ENCODE measurements around the gene CEP152.

CEP152 gene

DNA sequence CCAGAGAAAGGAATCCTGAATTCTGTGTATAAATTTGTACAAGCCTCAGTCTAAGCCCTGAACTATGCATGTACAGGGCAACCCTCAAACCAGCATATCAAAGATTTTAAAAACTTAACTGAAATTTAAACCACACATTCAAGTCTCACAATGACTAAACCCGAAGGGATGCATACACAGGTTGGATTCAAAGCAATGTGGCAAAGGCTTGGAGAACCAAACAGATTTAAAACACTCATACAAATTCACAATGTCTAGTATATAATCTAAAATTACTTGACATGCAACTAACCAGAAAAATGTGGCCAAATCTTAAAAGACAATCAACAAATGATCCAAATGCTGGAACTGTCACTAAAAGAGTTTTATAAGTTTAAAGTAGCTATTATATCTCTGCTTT is 36.4 kb downstream of the CEP152 start:
- FAIRE-seq (no peak), DNase-seq (ENCODE audit: low spot score) (no peak)

DNA sequence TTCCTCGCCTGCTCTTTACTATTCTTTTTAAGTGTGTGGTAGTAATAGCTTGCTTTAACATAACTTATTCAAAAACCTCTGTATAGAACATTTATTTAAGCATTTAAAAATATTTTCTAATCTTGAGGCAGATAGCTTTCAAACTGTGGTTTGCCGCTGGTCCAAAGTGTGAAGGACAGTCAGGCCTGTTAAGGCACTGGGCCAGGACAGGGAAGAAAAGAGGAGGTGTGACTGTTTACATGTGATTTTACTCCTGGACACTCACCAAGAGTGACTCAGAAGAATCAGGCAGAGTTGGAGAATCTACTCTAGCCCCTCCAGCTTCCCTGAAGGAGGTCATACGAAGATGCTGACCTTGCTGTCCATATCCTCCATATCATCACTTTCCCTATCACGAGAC is 44.7 kb downstream of the CEP152 start:
- DNase-seq (ENCODE audit: low spot score) = no peak
- no peak for FAIRE-seq

DNA sequence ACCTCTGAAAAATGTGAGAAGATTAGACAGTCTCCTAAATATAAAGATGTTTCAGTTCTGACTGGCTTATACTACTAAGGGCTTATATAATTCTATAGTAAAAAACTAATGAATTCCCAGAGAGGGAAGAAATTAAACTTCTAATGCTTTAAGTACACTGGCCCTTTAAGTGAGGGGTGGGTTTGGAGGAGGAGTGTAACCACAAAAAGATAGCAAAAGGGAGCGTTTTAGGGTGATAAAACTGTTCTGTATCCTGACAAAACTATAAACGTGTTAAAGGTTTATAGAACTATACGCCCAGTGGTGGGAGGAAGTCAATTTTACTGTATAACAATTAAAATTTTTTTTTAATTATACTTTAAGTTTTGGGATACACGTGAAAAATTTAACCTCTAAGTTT is 45.8 kb downstream of the CEP152 start:
- FAIRE-seq (no peak), DNase-seq (ENCODE audit: low spot score) (no peak)

DNA sequence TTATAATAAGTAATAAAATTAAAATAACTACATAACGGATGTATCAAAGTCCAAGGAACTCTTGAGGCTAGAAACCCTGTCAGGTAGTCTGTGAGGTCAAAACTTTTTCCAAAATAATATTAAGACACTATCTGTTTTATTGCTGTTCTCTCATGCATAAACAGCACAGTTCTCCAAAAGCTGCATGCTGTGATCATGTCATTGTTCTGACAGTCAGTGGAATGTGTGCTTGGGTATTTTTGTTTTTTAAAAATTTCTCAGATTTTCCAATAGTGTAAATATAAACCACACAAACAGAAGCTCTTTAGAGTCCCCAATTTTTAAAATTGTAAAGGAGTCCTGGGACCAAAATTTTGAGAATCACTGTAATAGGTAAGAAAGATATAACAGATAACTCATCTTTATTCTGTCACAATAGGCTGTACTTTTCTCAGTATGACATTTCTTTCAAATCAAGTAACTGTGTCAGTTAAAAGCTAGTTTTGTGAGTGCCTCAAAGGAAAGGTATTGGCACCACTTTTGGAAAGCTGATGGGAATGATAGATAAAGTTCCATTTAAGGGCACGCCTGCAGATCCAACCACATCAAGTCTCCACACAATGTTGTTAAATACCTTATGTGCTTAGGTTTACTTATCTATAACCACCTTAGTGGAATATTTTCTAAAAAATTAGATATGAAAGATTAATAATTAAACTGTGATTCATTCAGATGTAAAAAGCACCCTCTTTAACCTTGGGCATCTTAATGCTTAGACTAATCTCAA is 49.3 kb downstream of the CEP152 start:
- no peak for FAIRE-seq
- no peak for DNase-seq (ENCODE audit: low spot score)

DNA sequence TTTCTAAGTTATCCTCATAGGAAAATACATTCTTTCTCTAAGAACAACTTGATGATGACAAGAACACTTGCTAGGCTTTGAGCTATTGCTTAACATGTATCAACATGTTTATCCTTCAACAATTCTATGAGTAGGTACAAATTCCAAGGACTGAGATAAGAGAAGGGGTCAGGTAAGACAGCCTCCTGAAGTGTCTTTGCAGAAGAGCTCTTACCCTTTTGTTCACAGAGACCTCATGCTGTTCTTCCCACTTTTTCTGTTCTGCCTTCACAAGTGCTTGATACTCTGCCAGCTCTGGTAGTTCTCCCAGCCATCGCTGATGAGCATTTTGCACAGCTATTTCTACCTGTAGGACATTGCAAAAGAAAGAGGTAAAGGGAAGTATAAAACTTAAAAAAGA is 50.9 kb downstream of the CEP152 start:
- FAIRE-seq (no peak), DNase-seq (ENCODE audit: low spot score) (no peak)

DNA sequence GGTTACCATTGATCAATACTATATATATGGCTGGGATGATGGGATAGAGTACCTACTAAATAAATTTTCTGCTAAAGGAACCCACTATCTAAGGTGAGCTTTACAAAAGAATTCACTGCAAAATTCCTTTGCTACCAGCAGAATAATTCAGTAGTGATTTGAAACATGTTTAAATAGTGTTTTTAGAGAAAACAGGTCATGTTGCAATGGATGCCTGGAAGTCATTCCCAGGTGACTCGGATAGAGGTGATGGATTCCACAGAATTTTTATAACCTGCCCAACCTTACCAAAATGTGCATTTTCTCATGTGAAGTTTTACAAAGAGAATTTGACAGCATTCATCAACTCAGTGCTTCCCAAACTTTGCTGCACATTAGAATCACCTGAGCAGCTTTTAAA is 53.2 kb downstream of the CEP152 start:
- DNase-seq (ENCODE audit: low spot score) = no peak
- FAIRE-seq = no peak

DNA sequence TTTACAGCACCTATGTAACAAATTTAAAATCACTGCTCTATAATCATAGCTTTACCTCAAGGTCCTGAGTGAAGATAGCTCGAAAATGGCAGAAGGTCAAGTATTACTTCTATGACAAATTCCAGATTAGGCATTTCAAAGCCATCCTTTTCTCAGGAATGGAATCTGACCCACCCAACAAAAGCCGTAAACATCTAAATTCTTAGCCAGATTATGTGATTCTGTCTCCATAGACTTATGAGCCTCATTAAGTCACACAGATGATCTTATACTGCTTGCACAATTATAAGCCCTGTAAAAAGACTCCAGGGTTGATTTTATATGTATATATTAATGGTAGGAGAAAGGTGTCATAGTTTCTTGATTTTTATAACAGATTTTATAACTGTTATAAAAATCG is 56.9 kb downstream of the CEP152 start:
- FAIRE-seq (no peak), DNase-seq (ENCODE audit: low spot score) (no peak)

DNA sequence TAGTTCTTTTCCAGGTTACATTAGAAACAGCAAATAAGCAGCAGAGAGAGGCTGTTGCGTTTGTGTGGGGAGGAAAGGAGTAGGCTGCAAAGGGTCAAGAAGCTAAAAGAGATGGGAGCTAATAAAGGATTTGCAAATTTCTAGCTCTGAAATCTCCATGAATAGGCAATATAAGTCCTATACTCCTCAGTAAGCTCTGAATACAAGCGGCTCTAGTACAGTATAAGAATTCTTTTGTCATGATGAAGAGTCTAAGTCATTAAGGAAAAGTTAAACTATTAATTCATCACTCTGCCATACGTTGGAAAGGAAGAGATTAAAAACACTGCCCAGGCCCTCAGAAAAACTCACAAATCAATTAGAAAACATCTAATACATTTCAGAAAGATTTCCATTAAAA is 59.3 kb downstream of the CEP152 start:
- DNase-seq (ENCODE audit: low spot score) (no peak), FAIRE-seq (no peak)

DNA sequence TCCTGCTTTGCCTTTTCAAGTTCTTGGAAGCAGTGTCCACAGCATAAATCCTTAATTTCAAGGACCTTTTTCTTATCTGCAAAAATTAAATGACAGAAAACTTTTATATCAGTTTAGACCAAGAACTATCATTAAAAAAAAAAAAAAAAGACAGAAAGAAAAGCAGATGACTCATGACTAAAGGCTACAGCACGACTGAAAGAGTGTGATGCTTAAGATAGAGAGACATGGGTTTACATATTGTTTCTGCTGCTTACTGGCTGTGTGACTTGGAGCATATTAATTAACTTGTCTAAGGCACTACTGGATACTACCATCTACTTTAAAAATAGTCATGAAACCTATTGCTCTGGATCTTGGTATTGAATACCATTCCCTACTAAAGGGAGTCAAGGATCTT is 62.3 kb downstream of the CEP152 start:
- DNase-seq (ENCODE audit: low spot score) (no peak), FAIRE-seq (no peak)

DNA sequence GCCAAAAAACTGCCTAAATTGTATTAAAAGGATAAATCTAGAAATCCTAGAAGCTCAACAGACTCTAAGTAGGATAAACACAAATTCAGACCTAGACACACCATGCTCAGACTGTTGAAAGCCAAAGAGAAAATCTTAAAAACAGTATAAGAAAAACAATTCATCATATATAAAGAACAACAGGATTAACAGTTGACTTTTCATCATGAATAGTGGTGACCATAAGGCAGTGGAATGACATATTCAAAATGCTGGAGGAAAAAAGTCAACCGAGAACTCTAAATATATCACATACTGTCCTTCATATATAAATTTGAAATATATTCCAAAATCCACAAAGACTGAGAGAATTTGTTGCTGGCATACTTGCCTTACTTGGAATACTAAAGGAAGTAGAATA is 77.3 kb downstream of the CEP152 start:
- FAIRE-seq = no peak

DNA sequence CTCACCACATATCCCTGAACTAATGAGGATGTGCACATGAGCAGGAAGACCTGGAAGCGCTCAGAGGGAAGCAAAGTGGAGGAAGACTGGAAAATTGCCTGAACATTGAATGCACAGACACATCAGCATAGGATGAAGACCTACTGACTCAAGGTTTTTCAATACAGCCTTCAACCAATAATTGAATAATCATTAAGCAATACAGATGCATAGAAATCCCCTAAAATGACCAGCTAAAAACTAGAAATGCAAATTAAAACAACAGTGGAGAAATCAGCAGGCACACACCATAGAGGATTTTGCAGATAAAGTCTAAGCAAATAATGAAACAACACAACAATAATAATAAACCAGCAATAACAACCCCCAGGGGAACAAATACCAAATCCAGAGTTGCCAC is 80.4 kb downstream of the CEP152 start:
- DNase-seq (ENCODE audit: low spot score) (no peak), FAIRE-seq (no peak)

More for the DNA sequence above, 77.3 kb downstream of the CEP152 start:
- DNase-seq (ENCODE audit: low spot score) = no peak

DNA sequence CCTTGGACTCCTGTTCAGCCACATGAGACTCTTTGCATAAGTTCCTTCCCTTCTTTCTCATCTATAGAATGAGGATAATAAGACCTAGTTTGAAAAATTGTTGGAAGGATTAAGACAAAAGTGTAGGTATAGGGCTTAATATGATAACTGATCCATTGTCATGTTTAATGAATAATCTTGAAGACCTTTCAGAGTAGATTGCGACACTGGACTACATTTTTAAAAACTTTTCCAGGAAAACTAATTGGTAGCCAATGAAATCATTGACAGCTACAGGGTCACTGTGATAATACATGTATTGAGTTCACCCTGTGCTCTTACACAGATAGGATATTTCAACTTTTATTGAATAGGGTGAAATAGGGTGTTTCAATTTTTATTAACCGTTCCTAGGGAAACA is 86.9 kb downstream of the CEP152 start:
- DNase-seq (ENCODE audit: low spot score) (no peak), FAIRE-seq (no peak)

DNA sequence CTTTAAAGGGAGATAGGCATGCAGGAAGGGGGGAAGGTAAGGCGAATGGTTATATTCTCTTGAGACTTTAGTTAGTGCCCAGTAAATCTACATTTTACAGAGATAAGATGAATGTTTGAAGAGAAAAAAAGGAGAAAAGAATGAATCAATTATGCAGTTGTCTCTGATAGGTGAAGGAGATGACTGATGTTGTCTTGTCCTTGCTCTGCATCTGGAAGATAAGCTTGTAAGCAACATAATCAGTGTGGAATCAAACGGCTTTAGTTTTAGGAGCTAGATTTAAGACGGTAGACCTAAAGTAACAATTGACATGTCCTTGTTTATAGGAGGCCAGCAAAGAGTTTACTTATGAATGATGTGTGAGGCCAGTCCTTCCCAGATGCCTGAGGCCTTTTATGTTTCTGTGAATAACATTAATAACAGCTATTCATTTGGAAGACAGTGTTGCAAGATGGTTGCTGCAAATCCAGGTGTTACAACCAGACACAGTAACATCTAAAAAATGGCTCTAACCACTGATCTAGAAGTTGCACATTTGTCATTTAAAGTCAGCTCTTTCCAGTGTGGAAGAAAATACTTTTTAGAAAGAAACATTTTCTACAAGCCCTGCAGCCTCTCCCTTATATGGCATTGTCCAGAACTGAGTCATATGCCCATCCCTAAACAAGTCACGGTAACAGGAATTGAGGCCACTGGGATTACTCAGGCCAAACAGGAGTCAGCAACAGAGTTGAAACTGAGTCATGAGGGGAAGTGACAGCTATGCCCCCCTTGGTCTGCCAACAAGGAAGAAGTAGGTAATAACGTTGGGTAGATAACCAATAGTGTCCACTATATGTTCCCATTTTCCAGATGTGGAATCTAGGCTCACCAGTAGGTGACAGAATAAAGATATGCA is 87.9 kb downstream of the CEP152 start:
- FAIRE-seq (no peak), DNase-seq (ENCODE audit: low spot score) (peak; percentile 29)

DNA sequence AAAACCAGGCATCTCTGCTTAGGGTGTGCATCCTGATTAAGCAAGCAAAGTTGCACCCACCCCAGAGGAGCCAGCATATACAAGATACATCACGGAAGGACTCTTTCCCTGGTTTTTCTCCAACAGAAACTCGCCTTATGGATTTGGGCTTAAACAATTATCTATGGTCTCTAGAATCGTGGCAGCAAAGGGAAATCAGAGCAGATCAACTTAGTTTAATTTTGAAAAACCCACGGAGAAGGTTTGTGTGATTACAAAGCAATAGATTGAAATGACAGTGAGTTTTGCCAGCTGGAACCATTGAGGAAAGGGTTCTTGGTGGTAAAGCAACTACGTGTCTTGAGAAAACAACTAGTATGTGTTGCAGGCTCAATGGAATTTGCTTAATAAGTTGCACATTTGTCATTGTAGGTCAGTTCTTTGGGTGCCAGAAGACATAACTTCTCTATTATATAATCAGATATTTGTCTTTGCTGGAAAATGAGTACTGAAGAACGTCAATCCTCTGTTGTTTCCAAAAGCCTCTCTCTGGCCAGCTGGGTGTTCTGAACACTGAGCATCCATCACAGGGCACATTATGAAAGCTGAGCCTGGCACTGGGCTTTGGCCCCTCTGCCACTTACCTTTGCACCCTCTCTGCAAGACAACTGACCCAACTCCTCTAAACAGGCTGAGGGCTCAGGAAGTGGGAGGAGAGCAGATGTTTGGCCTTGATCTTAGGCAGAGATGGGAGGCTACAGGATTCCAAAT is 89.6 kb downstream of the CEP152 start:
- DNase-seq (ENCODE audit: low spot score) (no peak), FAIRE-seq (no peak)

DNA sequence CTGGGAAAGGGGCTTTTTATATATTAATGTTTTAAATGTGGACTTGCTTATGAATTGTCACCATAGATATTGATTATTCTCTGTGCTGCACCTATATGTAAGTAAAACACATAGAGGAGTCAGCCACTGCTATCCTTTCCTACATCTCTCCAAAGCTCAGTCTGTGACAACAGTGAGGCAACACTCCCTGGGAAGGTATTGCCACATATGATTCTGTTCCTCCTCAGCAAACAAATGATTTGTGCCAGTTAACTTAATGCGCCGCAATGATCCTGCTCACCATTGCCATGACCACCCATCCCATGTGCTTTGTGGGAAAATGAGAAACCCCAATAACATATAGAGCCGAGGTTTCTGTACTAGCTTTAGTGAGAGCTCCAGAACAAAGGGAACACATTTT is 90.2 kb downstream of the CEP152 start:
- DNase-seq (ENCODE audit: low spot score) (no peak), FAIRE-seq (no peak)

DNA sequence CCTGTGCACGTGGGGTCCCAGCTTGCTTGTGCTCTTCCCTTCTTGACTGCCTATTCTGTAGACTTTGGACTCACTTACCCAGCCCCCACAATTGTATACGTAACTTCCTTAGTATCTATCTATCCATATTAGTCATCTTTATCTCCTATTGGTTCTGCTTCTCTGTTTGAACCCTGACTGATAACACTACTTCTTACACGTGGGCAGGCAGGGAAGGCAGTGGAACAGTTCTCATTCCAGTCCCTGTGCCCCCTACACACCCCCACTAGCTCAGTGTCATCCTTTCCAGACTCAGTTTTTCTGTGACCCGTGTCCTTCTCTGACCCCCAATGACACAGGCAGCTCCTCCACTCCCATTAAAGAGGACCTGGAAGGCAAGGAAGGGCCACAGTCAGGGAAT is 91.2 kb downstream of the CEP152 start:
- DNase-seq (ENCODE audit: low spot score) = no peak
- FAIRE-seq = no peak

DNA sequence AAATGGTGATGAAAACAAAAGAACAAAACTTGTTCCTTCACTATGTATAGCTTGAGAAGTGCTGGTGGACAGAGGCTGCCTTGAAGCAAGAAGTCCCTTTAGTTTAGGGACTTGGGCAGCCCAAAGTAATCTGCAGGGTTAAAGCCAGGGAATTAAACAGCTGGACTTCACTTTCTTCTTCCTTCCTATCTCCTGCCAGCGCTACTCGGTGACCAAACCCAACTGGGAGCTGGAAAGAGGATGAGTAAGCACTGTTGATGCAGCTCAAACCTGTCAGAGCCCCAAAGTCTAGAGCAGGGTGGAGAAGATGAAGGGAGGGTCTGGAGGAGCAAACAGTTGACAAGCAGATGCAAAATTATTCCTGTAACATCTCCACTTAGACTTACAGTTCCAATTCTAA is 92.2 kb downstream of the CEP152 start:
- no peak for FAIRE-seq

DNA sequence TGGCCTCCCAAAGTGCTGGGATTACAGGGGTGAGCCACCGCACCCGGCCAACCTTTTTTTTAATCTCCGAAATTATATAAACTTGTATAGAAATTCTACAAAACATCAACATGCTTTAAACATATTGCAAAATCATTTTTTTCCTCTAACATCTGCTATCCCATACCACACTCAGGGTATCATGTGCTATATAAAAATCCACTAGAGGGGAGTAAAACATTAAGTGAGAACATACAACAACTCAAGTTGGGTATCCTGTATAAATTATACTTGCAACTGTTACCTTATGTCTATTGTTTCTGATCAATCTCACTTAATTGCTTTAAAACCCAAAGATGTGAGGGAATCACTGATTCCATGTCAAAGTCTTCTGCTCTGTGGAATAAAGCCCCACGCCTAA is 93.4 kb downstream of the CEP152 start:
- FAIRE-seq (no peak), DNase-seq (ENCODE audit: low spot score) (no peak)

More for the DNA sequence above, 92.2 kb downstream of the CEP152 start:
- DNase-seq (ENCODE audit: low spot score) = no peak

DNA sequence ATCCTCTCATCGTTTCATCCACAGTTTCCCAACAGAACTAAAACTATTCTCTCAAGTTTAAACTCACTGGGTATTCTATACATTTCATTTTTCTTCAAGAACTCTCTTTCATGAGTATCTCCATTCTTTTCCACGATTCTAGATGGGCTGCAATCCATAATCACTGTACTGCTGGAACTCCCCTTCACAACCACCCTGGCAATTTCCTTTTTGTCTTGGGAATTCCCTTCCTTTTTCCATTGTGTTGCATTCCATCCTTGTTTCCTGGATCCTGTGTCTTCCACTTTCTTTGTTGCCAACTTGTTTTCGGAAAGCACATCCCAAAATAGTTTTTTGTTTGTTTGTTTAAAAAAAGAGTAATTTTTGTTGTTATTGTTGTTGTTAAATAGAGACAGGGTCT is 98.3 kb downstream of the CEP152 start:
- FAIRE-seq (no peak), DNase-seq (ENCODE audit: low spot score) (no peak)

DNA sequence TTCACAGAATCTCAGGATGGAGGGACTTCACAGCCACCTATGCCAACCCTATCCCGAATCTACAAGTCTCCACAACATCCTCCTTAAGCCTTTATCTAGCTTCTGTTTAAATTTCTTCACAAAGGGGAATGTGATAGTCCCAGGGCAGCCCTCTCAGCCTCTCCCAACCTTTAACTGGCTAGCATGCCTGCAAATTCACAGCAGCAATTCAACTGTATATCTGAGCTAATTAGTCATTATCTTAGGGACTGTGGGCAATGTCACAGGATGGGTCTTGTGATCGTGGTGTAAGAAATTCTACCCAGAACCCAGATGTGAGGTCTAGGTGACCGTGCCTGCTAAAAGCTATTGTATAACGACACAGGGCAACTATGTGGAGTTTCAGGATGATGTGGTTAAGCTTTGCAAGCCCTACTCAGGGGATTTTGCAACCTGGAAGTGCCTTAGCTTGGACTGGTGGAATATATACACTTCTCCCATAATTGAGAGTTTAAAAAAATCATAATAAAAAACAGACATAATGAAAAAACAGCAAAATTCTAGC is 99.8 kb downstream of the CEP152 start:
- FAIRE-seq = no peak
- no peak for DNase-seq (ENCODE audit: low spot score)

DNA sequence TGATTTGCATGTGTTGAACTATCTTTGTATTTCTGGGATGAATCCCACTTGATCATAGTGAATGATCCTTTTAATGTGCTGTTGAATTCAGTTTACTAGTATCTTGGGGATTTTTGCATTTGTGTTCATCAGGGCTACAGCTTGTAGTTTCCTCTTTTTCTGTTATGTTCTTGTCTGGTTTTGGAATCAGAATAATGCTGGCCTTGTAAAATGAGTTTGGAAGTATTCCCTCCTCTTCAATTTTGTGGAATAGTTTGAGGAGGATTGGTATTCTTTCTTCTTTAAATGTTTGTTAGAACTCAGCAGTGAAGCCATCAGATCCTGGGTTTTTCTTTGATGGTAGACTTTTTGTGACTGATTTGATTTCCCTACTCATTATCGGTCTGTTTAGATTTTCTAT is 102.2 kb downstream of the CEP152 start:
- DNase-seq (ENCODE audit: low spot score) = no peak
- no peak for FAIRE-seq

DNA sequence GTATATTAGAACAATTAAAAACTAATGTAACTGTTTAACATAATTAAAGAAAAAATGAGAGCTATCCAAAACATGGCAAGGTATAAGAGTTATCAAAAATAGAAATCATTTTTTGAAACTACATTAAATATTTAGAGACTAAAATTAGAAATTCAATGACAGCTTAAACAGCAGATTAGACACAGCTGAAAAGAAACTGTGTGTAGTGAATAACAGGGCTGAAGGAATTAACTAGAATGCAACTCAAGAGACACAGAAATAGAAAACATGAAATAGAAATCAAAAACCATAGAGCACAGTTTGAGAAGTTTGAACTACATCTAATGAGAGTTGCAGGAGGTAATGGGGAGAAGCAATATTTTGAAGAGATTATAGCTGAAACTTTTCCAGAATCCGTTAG is 105.5 kb downstream of the CEP152 start:
- no peak for DNase-seq (ENCODE audit: low spot score)
- no peak for FAIRE-seq

All from urothelium cell line (cell line).